ENCODE measurements around the gene ARPC1B.
A peak's percentile ranks its signal among the peaks of the same experiment; 100 is the strongest.

ARPC1B gene

GRCh38 chr7:99390941-99391602 lies 16.5 kb downstream of the ARPC1B start:
- Histone ChIP-seq H3K9ac (ENCODE audit: low read length in 2 of 2) (no peak overlapping the region), H3K27me3 (ENCODE audit: control insufficient read depth in 1 of 2, insufficient read depth in 2 of 2, low read length in 2 of 2) (no peaks in the 10 kb centered on the region), H3K36me3 (ENCODE audit: control insufficient read depth in 2 of 2, insufficient read depth in 2 of 2, low read length in 2 of 2) (peaks cover 11 to 15% of the 10 kb centered on the region in 2 donors), H3K27ac (ENCODE audit: low read length) (no peak overlapping the region), H3K9me3 (ENCODE audit: control insufficient read depth in 2 of 2, low read length in 2 of 2) (no peaks in the 10 kb centered on the region), H3K4me1 (ENCODE audit: control insufficient read depth, insufficient read depth, low read length) (peaks cover 23% of the 10 kb centered on the region), H3K4me3 (ENCODE audit: low read length in 2 of 2) (no peak overlapping the region)

GRCh38 chr7:99392046-99392445 lies 17.5 kb downstream of the ARPC1B start:
- H3K9ac ChIP-seq (ENCODE audit: low read length in 2 of 2) = no peak overlapping the region
- H3K9me3 ChIP-seq (ENCODE audit: control insufficient read depth in 2 of 2, low read length in 2 of 2) = no peaks in the 10 kb centered on the region
- H3K27me3 ChIP-seq (ENCODE audit: control insufficient read depth in 1 of 2, insufficient read depth in 2 of 2, low read length in 2 of 2) = no peaks in the 10 kb centered on the region
- H3K4me1 ChIP-seq (ENCODE audit: control insufficient read depth, insufficient read depth, low read length) = peaks cover 23% of the 10 kb centered on the region
- peaks cover 4 to 16% of the 10 kb centered on the region in 2 donors for H3K36me3 ChIP-seq (ENCODE audit: control insufficient read depth in 2 of 2, insufficient read depth in 2 of 2, low read length in 2 of 2)
- no peak overlapping the region for H3K27ac ChIP-seq (ENCODE audit: low read length)
- peak overlapping the region in 1 of 2 donors; percentile 81 for H3K4me3 ChIP-seq (ENCODE audit: low read length in 2 of 2)

GRCh38 chr7:99392659-99393354 lies 18.3 kb downstream of the ARPC1B start:
- peaks cover 23% of the 10 kb centered on the region for H3K4me1 ChIP-seq (ENCODE audit: control insufficient read depth, insufficient read depth, low read length)
- H3K27ac ChIP-seq (ENCODE audit: low read length) = peak overlapping the region; percentile 37
- no peaks in the 10 kb centered on the region for H3K27me3 ChIP-seq (ENCODE audit: control insufficient read depth in 1 of 2, insufficient read depth in 2 of 2, low read length in 2 of 2)
- peak overlapping the region; percentile 48 to 66 for H3K9ac ChIP-seq (ENCODE audit: low read length in 2 of 2)
- H3K36me3 ChIP-seq (ENCODE audit: control insufficient read depth in 2 of 2, insufficient read depth in 2 of 2, low read length in 2 of 2) = peaks cover 10 to 22% of the 10 kb centered on the region in 2 donors
- H3K9me3 ChIP-seq (ENCODE audit: control insufficient read depth in 2 of 2, low read length in 2 of 2) = no peaks in the 10 kb centered on the region
- peak overlapping the region; percentile 61 to 81 for H3K4me3 ChIP-seq (ENCODE audit: low read length in 2 of 2)

- Histone ChIP-seq H3K4me3 (ENCODE audit: low read length in 2 of 2) (peak overlapping the region; percentile 61 to 81), H3K9ac (ENCODE audit: low read length in 2 of 2) (peak overlapping the region; percentile 48 to 66), H3K4me1 (ENCODE audit: control insufficient read depth, insufficient read depth, low read length) (peaks cover 23% of the 10 kb centered on the region), H3K27me3 (ENCODE audit: control insufficient read depth in 1 of 2, insufficient read depth in 2 of 2, low read length in 2 of 2) (no peaks in the 10 kb centered on the region), H3K36me3 (ENCODE audit: control insufficient read depth in 2 of 2, insufficient read depth in 2 of 2, low read length in 2 of 2) (peaks cover 11 to 27% of the 10 kb centered on the region in 2 donors), H3K9me3 (ENCODE audit: control insufficient read depth in 2 of 2, low read length in 2 of 2) (no peaks in the 10 kb centered on the region), H3K27ac (ENCODE audit: low read length) (peak overlapping the region; percentile 37)
These were observed 19.0 kb downstream of the ARPC1B start for GRCh38 chr7:99393355-99394187.

GRCh38 chr7:99394188-99394502 lies 19.6 kb downstream of the ARPC1B start:
- no peak overlapping the region for H3K9ac ChIP-seq (ENCODE audit: low read length in 2 of 2)
- peaks cover 17 to 29% of the 10 kb centered on the region in 2 donors for H3K36me3 ChIP-seq (ENCODE audit: control insufficient read depth in 2 of 2, insufficient read depth in 2 of 2, low read length in 2 of 2)
- H3K4me3 ChIP-seq (ENCODE audit: low read length in 2 of 2) = no peak overlapping the region
- H3K27ac ChIP-seq (ENCODE audit: low read length) = no peak overlapping the region
- H3K4me1 ChIP-seq (ENCODE audit: control insufficient read depth, insufficient read depth, low read length) = peaks cover 23% of the 10 kb centered on the region
- H3K27me3 ChIP-seq (ENCODE audit: control insufficient read depth in 1 of 2, insufficient read depth in 2 of 2, low read length in 2 of 2) = no peaks in the 10 kb centered on the region
- no peaks in the 10 kb centered on the region for H3K9me3 ChIP-seq (ENCODE audit: control insufficient read depth in 2 of 2, low read length in 2 of 2)

GRCh38 chr7:99395616-99396327 lies 21.2 kb downstream of the ARPC1B start:
- Histone ChIP-seq H3K9ac (ENCODE audit: low read length in 2 of 2) (no peak overlapping the region), H3K4me3 (ENCODE audit: low read length in 2 of 2) (no peak overlapping the region), H3K27me3 (ENCODE audit: control insufficient read depth in 1 of 2, insufficient read depth in 2 of 2, low read length in 2 of 2) (no peaks in the 10 kb centered on the region), H3K27ac (ENCODE audit: low read length) (no peak overlapping the region), H3K9me3 (ENCODE audit: control insufficient read depth in 2 of 2, low read length in 2 of 2) (no peaks in the 10 kb centered on the region), H3K36me3 (ENCODE audit: control insufficient read depth in 2 of 2, insufficient read depth in 2 of 2, low read length in 2 of 2) (peaks cover 28 to 38% of the 10 kb centered on the region in 2 donors), H3K4me1 (ENCODE audit: control insufficient read depth, insufficient read depth, low read length) (peaks cover 23% of the 10 kb centered on the region)

GRCh38 chr7:99396418-99397296 lies 22.1 kb downstream of the ARPC1B start:
- H3K9ac ChIP-seq (ENCODE audit: low read length in 2 of 2) = no peak overlapping the region
- H3K36me3 ChIP-seq (ENCODE audit: control insufficient read depth in 2 of 2, insufficient read depth in 2 of 2, low read length in 2 of 2) = peaks cover 30 to 37% of the 10 kb centered on the region in 2 donors
- no peaks in the 10 kb centered on the region for H3K27me3 ChIP-seq (ENCODE audit: control insufficient read depth in 1 of 2, insufficient read depth in 2 of 2, low read length in 2 of 2)
- H3K27ac ChIP-seq (ENCODE audit: low read length) = no peak overlapping the region
- H3K4me1 ChIP-seq (ENCODE audit: control insufficient read depth, insufficient read depth, low read length) = peaks cover 23% of the 10 kb centered on the region
- H3K4me3 ChIP-seq (ENCODE audit: low read length in 2 of 2) = no peak overlapping the region
- no peaks in the 10 kb centered on the region for H3K9me3 ChIP-seq (ENCODE audit: control insufficient read depth in 2 of 2, low read length in 2 of 2)

- Histone ChIP-seq H3K9me3 (ENCODE audit: control insufficient read depth in 2 of 2, low read length in 2 of 2) (no peaks in the 10 kb centered on the region), H3K36me3 (ENCODE audit: control insufficient read depth in 2 of 2, insufficient read depth in 2 of 2, low read length in 2 of 2) (peaks cover 30 to 37% of the 10 kb centered on the region in 2 donors), H3K27me3 (ENCODE audit: control insufficient read depth in 1 of 2, insufficient read depth in 2 of 2, low read length in 2 of 2) (no peaks in the 10 kb centered on the region), H3K9ac (ENCODE audit: low read length in 2 of 2) (no peak overlapping the region), H3K4me3 (ENCODE audit: low read length in 2 of 2) (no peak overlapping the region), H3K27ac (ENCODE audit: low read length) (no peak overlapping the region), H3K4me1 (ENCODE audit: control insufficient read depth, insufficient read depth, low read length) (peaks cover 17% of the 10 kb centered on the region)
These were observed 22.9 kb downstream of the ARPC1B start for GRCh38 chr7:99397297-99397983.

GRCh38 chr7:99398891-99399445 lies 24.4 kb downstream of the ARPC1B start:
- Histone ChIP-seq H3K9me3 (ENCODE audit: control insufficient read depth in 2 of 2, low read length in 2 of 2) (no peaks in the 10 kb centered on the region), H3K36me3 (ENCODE audit: control insufficient read depth in 2 of 2, insufficient read depth in 2 of 2, low read length in 2 of 2) (peaks cover 40 to 47% of the 10 kb centered on the region in 2 donors), H3K27me3 (ENCODE audit: control insufficient read depth in 1 of 2, insufficient read depth in 2 of 2, low read length in 2 of 2) (no peaks in the 10 kb centered on the region), H3K4me1 (ENCODE audit: control insufficient read depth, insufficient read depth, low read length) (peaks cover 4% of the 10 kb centered on the region), H3K27ac (ENCODE audit: low read length) (no peak overlapping the region), H3K9ac (ENCODE audit: low read length in 2 of 2) (no peak overlapping the region), H3K4me3 (ENCODE audit: low read length in 2 of 2) (no peak overlapping the region)

Measured in stomach smooth muscle (tissue), 2 donors.